ENCODE measurements around the gene CCR3. TPM values are rescaled to one million over a fixed set of nuclear protein-coding genes. Genes with fewer than 3 reads are reported as not detected.

The CCR3 gene
- total and polyA plus RNA-seq, 2 experiments from 2014 or later, result not detected

GRCh38 chr3:46289551-46289950 lies 47.3 kb downstream of the CCR3 start:
- Mint-ChIP-seq H3K27me3 (ENCODE audit: insufficient read depth, low read depth, poor library complexity) (peaks cover 7% of the 10 kb centered on the region), H3K4me1 (no peaks in the 10 kb centered on the region), H3K9me3 (no peaks in the 10 kb centered on the region), H3K27ac (no peak overlapping the region), H3K4me3 (no peak overlapping the region), H3K36me3 (ENCODE audit: low read depth) (no peaks in the 10 kb centered on the region)
- Histone ChIP-seq H3K9me2 (ENCODE audit: insufficient read depth) (0 out of 2 replicates have a peak, but pooled peaks cover 3% of the 10 kb centered on the region), H3K4me1 (ENCODE audit: insufficient read depth) (no peaks in the 10 kb centered on the region), H2AFZ (no peak overlapping the region), H3K36me3 (ENCODE audit: insufficient read depth) (no peaks in the 10 kb centered on the region), H3F3A (replicated peaks; ENCODE audit: low read depth) (no peaks in the 10 kb centered on the region), H3K4me3 (no peak overlapping the region), H3K27ac (ENCODE audit: low read depth) (no peak overlapping the region), H3K27me3 (ENCODE audit: insufficient read depth) (no peaks in the 10 kb centered on the region), H3K4me2 (no peak overlapping the region), H4K20me1 (replicated peaks; ENCODE audit: insufficient read depth) (no peaks in the 10 kb centered on the region), H3K79me2 (replicated peaks; ENCODE audit: insufficient read depth) (no peaks in the 10 kb centered on the region)
- DNase-seq (ENCODE audit: low spot score), result no peak
- ATAC-seq, result no peak
- TF ChIP-seq EZH2phosphoT487 (IDR thresholded peaks at IDR 0.05; ENCODE audit: unreplicated experiment), result no peak
- TF ChIP-seq POLR2AphosphoS5 (IDR thresholded peaks at IDR 0.05; ENCODE audit: low read depth), result no peak
- no peak for TF ChIP-seq ZNF462 (CRISPR knock-in tag; IDR thresholded peaks at IDR 0.05)
- TF ChIP-seq EZH2 (IDR thresholded peaks at IDR 0.05; ENCODE audit: low read depth, unreplicated experiment), result no peak
- TF ChIP-seq STAT1 (IDR thresholded peaks at IDR 0.05; ENCODE audit: unreplicated experiment), result no peak
- TF ChIP-seq JUNB (IDR thresholded peaks at IDR 0.05; ENCODE audit: unreplicated experiment), result no peak
- no peak for TF ChIP-seq ETS1 (IDR thresholded peaks at IDR 0.05)
- TF ChIP-seq ZNF114 (CRISPR knock-in tag; IDR thresholded peaks at IDR 0.05), result no peak
